Measurements from ENCODE around the gene ZC3H10.
A peak's percentile ranks its signal among the peaks of the same experiment; 100 is the strongest.
"Not testable (repeated sequence)": the region's sequence is repeated elsewhere in the genome, so short reads cannot be mapped to it uniquely, and the experiment has no call there.

The ZC3H10 gene, protein sequence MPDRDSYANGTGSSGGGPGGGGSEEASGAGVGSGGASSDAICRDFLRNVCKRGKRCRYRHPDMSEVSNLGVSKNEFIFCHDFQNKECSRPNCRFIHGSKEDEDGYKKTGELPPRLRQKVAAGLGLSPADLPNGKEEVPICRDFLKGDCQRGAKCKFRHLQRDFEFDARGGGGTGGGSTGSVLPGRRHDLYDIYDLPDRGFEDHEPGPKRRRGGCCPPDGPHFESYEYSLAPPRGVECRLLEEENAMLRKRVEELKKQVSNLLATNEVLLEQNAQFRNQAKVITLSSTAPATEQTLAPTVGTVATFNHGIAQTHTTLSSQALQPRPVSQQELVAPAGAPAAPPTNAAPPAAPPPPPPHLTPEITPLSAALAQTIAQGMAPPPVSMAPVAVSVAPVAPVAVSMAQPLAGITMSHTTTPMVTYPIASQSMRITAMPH

DNA sequence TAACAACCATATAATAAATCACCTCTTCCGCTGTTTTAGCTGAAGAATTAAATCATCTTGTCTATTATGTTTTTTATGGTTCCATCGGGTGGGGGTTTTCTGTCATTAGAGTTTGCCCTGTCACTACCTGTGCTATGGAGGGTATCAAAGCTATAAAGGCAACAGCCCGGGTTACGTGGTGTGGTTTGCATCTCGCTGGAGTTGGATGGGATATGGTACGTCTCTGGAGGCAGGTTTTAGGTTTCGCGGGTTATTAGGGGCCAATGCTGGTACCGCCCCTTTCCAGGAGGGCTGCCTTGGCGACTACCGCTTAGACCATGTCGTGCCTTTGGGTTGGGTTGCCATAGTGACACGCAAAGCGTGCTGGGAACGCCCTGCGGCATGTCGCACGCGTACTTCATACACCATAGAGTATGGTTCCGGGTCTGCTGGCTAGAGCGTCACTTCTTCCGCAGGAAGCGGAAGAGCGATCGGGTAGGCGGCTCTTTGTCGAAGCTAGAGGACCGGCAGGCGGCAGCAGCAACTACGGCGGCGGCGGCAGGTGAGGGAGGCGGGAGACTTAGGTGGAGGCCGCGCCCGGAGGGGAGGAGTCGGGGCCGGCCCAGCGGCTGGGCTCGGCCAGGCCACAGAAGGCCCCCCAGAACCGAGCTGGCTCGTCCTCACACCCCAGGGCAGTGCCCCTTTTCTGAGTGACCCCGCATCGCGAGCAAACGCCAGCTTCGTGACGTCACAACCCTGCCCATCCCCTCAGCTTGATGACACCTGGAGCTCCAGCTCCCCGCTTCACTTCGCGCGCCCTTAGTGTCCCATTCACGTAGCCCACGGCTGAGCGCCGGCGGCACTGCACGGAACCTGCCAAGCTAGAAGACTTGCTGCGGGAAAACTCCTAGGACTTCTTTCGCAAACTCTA lies at the start of gene ZC3H10:
TSS of gene ZC3H10 (plus strand) at position 489 of the 910 bp plus-strand sequence. CDS start 2,297 bp downstream, outside the sequence.
- Histone ChIP-seq H3K4me1 (ENCODE audit: low read length) (peaks cover 12% of the 10 kb centered on the region), H3K9me3 (replicated peaks; ENCODE audit: insufficient read depth, low read length) (no peaks in the 10 kb centered on the region), H2AFZ (ENCODE audit: low read length) (peak within 1 kb of the TSS; percentile 70), H3K27ac (ENCODE audit: low read length) (peak within 1 kb of the TSS; percentile 89), H3K36me3 (replicated peaks; ENCODE audit: insufficient read depth, low read length) (no peaks in the 10 kb centered on the region), H3K79me2 (ENCODE audit: low read length) (peaks cover 32% of the 10 kb centered on the region), H3K9me2 (replicated peaks; ENCODE audit: insufficient read depth, low read length) (no peaks in the 10 kb centered on the region), H4K20me1 (ENCODE audit: insufficient read depth, low read length) (no peaks in the 10 kb centered on the region), H3F3A (ENCODE audit: insufficient read depth, low read length) (peaks cover 52% of the 10 kb centered on the region), H3K4me2 (ENCODE audit: low read depth, low read length) (peak within 1 kb of the TSS; percentile 94), H3K9ac (ENCODE audit: low read length) (peak within 1 kb of the TSS; percentile 90), H3K4me3 (ENCODE audit: low read length) (peak within 1 kb of the TSS; percentile 94), H3K27me3 (replicated peaks; ENCODE audit: insufficient read depth, low read length) (no peaks in the 10 kb centered on the region)
- TF ChIP-seq EZH2 (optimal IDR thresholded peaks at IDR 0.05; ENCODE audit: low read depth, low read length) = no peak
- TF ChIP-seq, protein P1, sequence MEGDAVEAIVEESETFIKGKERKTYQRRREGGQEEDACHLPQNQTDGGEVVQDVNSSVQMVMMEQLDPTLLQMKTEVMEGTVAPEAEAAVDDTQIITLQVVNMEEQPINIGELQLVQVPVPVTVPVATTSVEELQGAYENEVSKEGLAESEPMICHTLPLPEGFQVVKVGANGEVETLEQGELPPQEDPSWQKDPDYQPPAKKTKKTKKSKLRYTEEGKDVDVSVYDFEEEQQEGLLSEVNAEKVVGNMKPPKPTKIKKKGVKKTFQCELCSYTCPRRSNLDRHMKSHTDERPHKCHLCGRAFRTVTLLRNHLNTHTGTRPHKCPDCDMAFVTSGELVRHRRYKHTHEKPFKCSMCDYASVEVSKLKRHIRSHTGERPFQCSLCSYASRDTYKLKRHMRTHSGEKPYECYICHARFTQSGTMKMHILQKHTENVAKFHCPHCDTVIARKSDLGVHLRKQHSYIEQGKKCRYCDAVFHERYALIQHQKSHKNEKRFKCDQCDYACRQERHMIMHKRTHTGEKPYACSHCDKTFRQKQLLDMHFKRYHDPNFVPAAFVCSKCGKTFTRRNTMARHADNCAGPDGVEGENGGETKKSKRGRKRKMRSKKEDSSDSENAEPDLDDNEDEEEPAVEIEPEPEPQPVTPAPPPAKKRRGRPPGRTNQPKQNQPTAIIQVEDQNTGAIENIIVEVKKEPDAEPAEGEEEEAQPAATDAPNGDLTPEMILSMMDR (IDR thresholded peaks at IDR 0.05; ENCODE audit: low read length) = peak; percentile 42
- DNase-seq = peak; percentile 100

DNA sequence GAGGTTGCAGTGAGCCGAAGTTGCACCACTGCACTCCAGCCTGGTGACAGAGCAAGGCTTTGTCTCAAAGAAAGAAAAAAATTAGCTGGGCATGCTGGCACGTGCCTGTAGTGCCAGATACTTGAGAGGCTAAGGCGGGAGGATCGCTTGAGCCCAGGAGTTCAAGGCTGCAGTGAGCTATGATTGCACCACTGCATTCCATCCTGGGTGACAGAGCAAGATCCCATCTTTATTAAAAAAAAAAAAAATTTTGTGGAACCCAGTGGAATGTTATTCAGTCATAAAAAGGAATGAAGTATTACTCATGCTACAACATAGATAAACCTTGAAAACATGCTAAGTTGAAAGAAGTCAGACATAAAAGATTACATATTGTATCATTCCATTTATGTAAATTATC lies 46.4 kb upstream of the ZC3H10 start:
- no peaks in the 10 kb centered on the region for H4K20me1 ChIP-seq (ENCODE audit: insufficient read depth, low read length)
- H3K36me3 ChIP-seq (replicated peaks; ENCODE audit: insufficient read depth, low read length) = no peaks in the 10 kb centered on the region
- H3K79me2 ChIP-seq (ENCODE audit: low read length) = no peaks in the 10 kb centered on the region
- no peaks in the 10 kb centered on the region for H3K4me1 ChIP-seq (ENCODE audit: low read length)
- no peak overlapping the region for H3K27ac ChIP-seq (ENCODE audit: low read length)
- H3K9me3 ChIP-seq (replicated peaks; ENCODE audit: insufficient read depth, low read length) = no peaks in the 10 kb centered on the region
- no peak overlapping the region for H3K4me2 ChIP-seq (ENCODE audit: low read depth, low read length)
- no peak overlapping the region for H3K9ac ChIP-seq (ENCODE audit: low read length)
- no peak overlapping the region for H3K4me3 ChIP-seq (ENCODE audit: low read length)
- no peaks in the 10 kb centered on the region for H3K9me2 ChIP-seq (replicated peaks; ENCODE audit: insufficient read depth, low read length)
- TF ChIP-seq EZH2phosphoT487 (IDR thresholded peaks at IDR 0.05; ENCODE audit: low read length) (no peak), EZH2 (optimal IDR thresholded peaks at IDR 0.05; ENCODE audit: low read depth, low read length) (no peak)
- TF ChIP-seq, protein P1 (IDR thresholded peaks at IDR 0.05; ENCODE audit: low read length) = no peak
- no peaks in the 10 kb centered on the region for H3F3A ChIP-seq (ENCODE audit: insufficient read depth, low read length)
- no peak overlapping the region for H2AFZ ChIP-seq (ENCODE audit: low read length)
- H3K27me3 ChIP-seq (replicated peaks; ENCODE audit: insufficient read depth, low read length) = no peaks in the 10 kb centered on the region
- no peak for DNase-seq

- DNase-seq = no peak
- TF ChIP-seq EZH2 (optimal IDR thresholded peaks at IDR 0.05; ENCODE audit: low read depth, low read length) = no peak
- TF ChIP-seq EZH2phosphoT487 (IDR thresholded peaks at IDR 0.05; ENCODE audit: low read length) = no peak
- TF ChIP-seq, protein P1 (IDR thresholded peaks at IDR 0.05; ENCODE audit: low read length) = no peak
Measured at GRCh38 chr12:56074396-56074795, 43.7 kb upstream of the ZC3H10 start.

GRCh38 chr12:56077966-56078365 lies 40.1 kb upstream of the ZC3H10 start:
- not testable (repeated sequence) for H3K4me3 ChIP-seq (ENCODE audit: low read length); DNase-seq; H3K9me3 ChIP-seq (replicated peaks; ENCODE audit: insufficient read depth, low read length); H3K36me3 ChIP-seq (replicated peaks; ENCODE audit: insufficient read depth, low read length); H3F3A ChIP-seq (ENCODE audit: insufficient read depth, low read length); H3K9me2 ChIP-seq (replicated peaks; ENCODE audit: insufficient read depth, low read length); H3K27ac ChIP-seq (ENCODE audit: low read length); H3K9ac ChIP-seq (ENCODE audit: low read length); H2AFZ ChIP-seq (ENCODE audit: low read length); H4K20me1 ChIP-seq (ENCODE audit: insufficient read depth, low read length); H3K4me1 ChIP-seq (ENCODE audit: low read length); H3K4me2 ChIP-seq (ENCODE audit: low read depth, low read length); H3K79me2 ChIP-seq (ENCODE audit: low read length)
- H3K27me3 ChIP-seq (replicated peaks; ENCODE audit: insufficient read depth, low read length) = peaks cover 23% of the 10 kb centered on the region

More at GRCh38 chr12:56074396-56074795, 43.7 kb upstream of the ZC3H10 start:
- no peaks in the 10 kb centered on the region for H3K27me3 ChIP-seq (replicated peaks; ENCODE audit: insufficient read depth, low read length)
- H3K27ac ChIP-seq (ENCODE audit: low read length) = no peak overlapping the region
- no peaks in the 10 kb centered on the region for H3K79me2 ChIP-seq (ENCODE audit: low read length)
- peaks cover 8% of the 10 kb centered on the region for H3F3A ChIP-seq (ENCODE audit: insufficient read depth, low read length)
- H3K4me2 ChIP-seq (ENCODE audit: low read depth, low read length) = no peak overlapping the region
- H2AFZ ChIP-seq (ENCODE audit: low read length) = no peak overlapping the region
- H3K9ac ChIP-seq (ENCODE audit: low read length) = no peak overlapping the region
- H3K36me3 ChIP-seq (replicated peaks; ENCODE audit: insufficient read depth, low read length) = no peaks in the 10 kb centered on the region
- H3K9me2 ChIP-seq (replicated peaks; ENCODE audit: insufficient read depth, low read length) = no peaks in the 10 kb centered on the region
- H3K4me1 ChIP-seq (ENCODE audit: low read length) = no peaks in the 10 kb centered on the region
- H3K4me3 ChIP-seq (ENCODE audit: low read length) = no peak overlapping the region
- no peaks in the 10 kb centered on the region for H4K20me1 ChIP-seq (ENCODE audit: insufficient read depth, low read length)
- H3K9me3 ChIP-seq (replicated peaks; ENCODE audit: insufficient read depth, low read length) = no peaks in the 10 kb centered on the region
